Measurements from ENCODE around the gene HEATR5A.
A peak's percentile ranks its signal among the peaks of the same experiment; 100 is the strongest.

Gene HEATR5A

GRCh38 chr14:31391977-31392503, 28.3 kb downstream of the HEATR5A start:
- TF ChIP-seq CTCF (IDR thresholded peaks at IDR 0.05; ENCODE audit: low read depth, low read length): no peak
- H3K4me3 ChIP-seq (replicated peaks in 1 of 2; ENCODE audit: low read depth in 2 of 2, low read length in 2 of 2): no peak overlapping the region
- DNase-seq (ENCODE audit: low read depth in 2 of 2): no peak

DNA sequence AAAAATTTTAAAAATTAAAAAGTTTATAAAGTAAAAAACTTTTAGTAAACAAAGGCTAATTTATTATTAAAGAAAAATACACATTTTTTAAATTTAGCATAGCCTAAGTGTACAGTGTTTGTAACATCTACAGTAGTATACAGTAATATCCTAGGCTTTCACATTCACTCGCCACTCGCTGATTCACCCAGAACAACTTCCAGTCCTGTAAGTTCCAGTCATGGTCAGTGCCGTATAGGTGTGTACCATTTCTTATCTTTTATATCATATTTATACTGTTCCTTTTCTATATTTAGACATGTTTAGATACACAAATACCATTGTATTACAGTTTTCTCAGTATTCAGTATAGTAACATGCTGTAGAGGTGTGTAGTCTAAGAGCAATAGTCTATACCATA, 28.9 kb downstream of the HEATR5A start:
- no peak overlapping the region for H3K4me3 ChIP-seq (replicated peaks in 1 of 2; ENCODE audit: low read depth in 2 of 2, low read length in 2 of 2)
- DNase-seq (ENCODE audit: low read depth in 2 of 2): no peak
- TF ChIP-seq CTCF (IDR thresholded peaks at IDR 0.05; ENCODE audit: low read depth, low read length): no peak

- no peak for TF ChIP-seq CTCF (IDR thresholded peaks at IDR 0.05; ENCODE audit: low read depth, low read length)
- H3K4me3 ChIP-seq (replicated peaks in 1 of 2; ENCODE audit: low read depth in 2 of 2, low read length in 2 of 2): no peak overlapping the region
- no peak for DNase-seq (ENCODE audit: low read depth in 2 of 2)
Measured at GRCh38 chr14:31389946-31390345, 30.4 kb downstream of the HEATR5A start.

- H3K4me3 ChIP-seq (replicated peaks in 1 of 2; ENCODE audit: low read depth in 2 of 2, low read length in 2 of 2): no peak overlapping the region
- no peak for TF ChIP-seq CTCF (IDR thresholded peaks at IDR 0.05; ENCODE audit: low read depth, low read length)
- DNase-seq (ENCODE audit: low read depth in 2 of 2): peak; percentile 70 to 91
Measured at GRCh38 chr14:31388687-31389413, 31.5 kb downstream of the HEATR5A start.

- no peak for DNase-seq (ENCODE audit: low read depth in 2 of 2)
- H3K4me3 ChIP-seq (replicated peaks in 1 of 2; ENCODE audit: low read depth in 2 of 2, low read length in 2 of 2): no peak overlapping the region
Measured at GRCh38 chr14:31387091-31387490, 33.3 kb downstream of the HEATR5A start.

DNA sequence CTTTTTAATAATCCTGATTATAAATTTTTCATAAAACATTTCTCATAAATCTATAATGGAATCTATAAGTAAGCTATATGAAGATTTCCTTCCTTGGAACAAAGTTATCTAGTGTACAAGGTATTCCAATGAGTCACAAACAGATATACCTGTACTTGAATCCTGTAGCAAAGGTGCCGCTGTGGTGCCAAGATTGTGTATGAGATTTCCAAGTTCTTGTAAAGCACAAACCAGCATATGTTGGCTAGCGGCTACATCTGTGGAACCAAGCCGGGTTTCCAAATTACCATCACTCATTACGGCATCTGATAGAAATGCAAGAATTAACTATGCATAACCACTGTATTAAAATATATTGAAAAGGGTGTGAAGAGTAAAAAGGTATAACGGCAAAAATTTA, 34.1 kb downstream of the HEATR5A start:
- no peak for TF ChIP-seq CTCF (IDR thresholded peaks at IDR 0.05; ENCODE audit: low read depth, low read length)
- no peak for DNase-seq (ENCODE audit: low read depth in 2 of 2)
- no peak overlapping the region for H3K4me3 ChIP-seq (replicated peaks in 1 of 2; ENCODE audit: low read depth in 2 of 2, low read length in 2 of 2)

More at GRCh38 chr14:31387091-31387490, 33.3 kb downstream of the HEATR5A start:
- TF ChIP-seq CTCF (IDR thresholded peaks at IDR 0.05; ENCODE audit: low read depth, low read length): no peak
